ENCODE measurements around the gene PANX3.
"Not testable (repeated sequence)": the region's sequence is repeated elsewhere in the genome, so short reads cannot be mapped to it uniquely, and the experiment has no call there.

Gene PANX3

DNA sequence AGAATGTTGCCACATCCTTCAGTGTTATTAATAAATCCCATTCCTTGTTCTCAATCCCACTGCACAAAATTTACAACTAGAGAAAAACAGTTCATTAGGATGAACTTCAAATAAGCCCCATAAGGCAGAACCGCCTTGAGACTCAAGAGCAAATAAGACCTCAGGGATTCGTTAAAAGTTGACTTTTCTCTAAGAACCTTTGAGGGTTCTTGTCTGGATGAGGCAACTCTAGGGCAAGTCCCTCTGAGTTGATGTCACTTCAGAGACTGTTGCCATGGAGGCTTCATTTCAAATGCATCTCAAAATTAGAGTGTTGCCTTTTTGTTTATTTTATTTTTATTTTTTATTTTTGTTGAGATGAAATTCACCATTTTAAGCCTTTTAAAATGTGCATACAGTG lies 19.8 kb upstream of the PANX3 start:
- no peak for DNase-seq
- Histone ChIP-seq H3K36me3 (ENCODE audit: control insufficient read depth, insufficient read depth, low read length) (no peaks in the 10 kb centered on the region), H3K27me3 (replicated peaks; ENCODE audit: control insufficient read depth, insufficient read depth, low read length, poor library complexity, severe bottlenecking) (no peaks in the 10 kb centered on the region), H3K4me3 (ENCODE audit: insufficient read depth, low read depth, low read length, poor library complexity, severe bottlenecking) (no peak overlapping the region), H3K4me1 (ENCODE audit: control insufficient read depth, insufficient read depth, low read length, poor library complexity, severe bottlenecking) (no peaks in the 10 kb centered on the region), H3K27ac (ENCODE audit: insufficient read depth, low read length, poor library complexity, severe bottlenecking) (no peak overlapping the region), H3K9me3 (ENCODE audit: control insufficient read depth, low read length) (no peaks in the 10 kb centered on the region)

DNA sequence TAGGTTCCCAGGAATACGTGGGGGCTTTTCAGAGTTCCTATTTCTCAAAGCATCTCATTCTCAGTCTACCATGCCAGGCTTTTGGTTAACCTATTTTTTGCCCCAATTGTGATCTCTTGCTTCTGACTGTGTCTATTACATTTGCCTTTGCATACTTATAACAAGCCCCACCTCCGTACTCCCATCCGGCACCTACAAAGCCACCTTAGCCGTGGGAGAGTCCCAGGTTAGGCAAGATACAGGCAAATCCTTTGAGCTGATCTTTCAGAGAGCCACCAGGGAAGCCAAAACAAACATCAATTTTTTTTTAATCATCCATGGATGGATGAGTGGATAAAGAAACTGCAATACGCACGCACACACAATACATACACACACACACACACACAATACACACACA lies 18.6 kb upstream of the PANX3 start:
- Histone ChIP-seq H3K9me3 (ENCODE audit: control insufficient read depth, low read length) (no peaks in the 10 kb centered on the region), H3K4me1 (ENCODE audit: control insufficient read depth, insufficient read depth, low read length, poor library complexity, severe bottlenecking) (no peaks in the 10 kb centered on the region), H3K36me3 (ENCODE audit: control insufficient read depth, insufficient read depth, low read length) (no peaks in the 10 kb centered on the region), H3K27me3 (replicated peaks; ENCODE audit: control insufficient read depth, insufficient read depth, low read length, poor library complexity, severe bottlenecking) (no peaks in the 10 kb centered on the region), H3K27ac (ENCODE audit: insufficient read depth, low read length, poor library complexity, severe bottlenecking) (no peak overlapping the region), H3K4me3 (ENCODE audit: insufficient read depth, low read depth, low read length, poor library complexity, severe bottlenecking) (no peak overlapping the region)
- DNase-seq: no peak

DNA sequence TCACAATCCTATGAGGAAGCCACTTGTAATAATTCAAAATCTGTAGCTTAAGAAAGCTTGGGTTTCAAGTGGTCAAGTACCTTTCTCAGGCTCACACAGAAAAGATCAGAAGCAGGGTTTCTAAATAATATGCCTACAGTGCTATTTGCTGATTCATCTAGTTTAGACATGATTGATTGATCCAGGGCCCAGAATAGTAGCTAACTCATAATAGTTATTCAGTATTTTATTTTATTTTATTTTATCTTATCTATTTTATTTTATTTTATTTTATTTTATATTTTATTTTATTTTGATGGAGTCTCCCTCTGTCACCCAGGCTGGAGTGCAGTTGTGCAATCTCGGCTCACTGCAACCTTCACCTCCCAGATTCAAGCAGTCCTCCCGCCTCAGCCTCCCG lies 15.9 kb upstream of the PANX3 start:
- Histone ChIP-seq H3K9me3 (ENCODE audit: control insufficient read depth, low read length) (no peaks in the 10 kb centered on the region), H3K27me3 (replicated peaks; ENCODE audit: control insufficient read depth, insufficient read depth, low read length, poor library complexity, severe bottlenecking) (no peaks in the 10 kb centered on the region), H3K27ac (ENCODE audit: insufficient read depth, low read length, poor library complexity, severe bottlenecking) (no peak overlapping the region), H3K4me1 (ENCODE audit: control insufficient read depth, insufficient read depth, low read length, poor library complexity, severe bottlenecking) (no peaks in the 10 kb centered on the region), H3K36me3 (ENCODE audit: control insufficient read depth, insufficient read depth, low read length) (no peaks in the 10 kb centered on the region), H3K4me3 (ENCODE audit: insufficient read depth, low read depth, low read length, poor library complexity, severe bottlenecking) (no peak overlapping the region)
- DNase-seq: no peak

DNA sequence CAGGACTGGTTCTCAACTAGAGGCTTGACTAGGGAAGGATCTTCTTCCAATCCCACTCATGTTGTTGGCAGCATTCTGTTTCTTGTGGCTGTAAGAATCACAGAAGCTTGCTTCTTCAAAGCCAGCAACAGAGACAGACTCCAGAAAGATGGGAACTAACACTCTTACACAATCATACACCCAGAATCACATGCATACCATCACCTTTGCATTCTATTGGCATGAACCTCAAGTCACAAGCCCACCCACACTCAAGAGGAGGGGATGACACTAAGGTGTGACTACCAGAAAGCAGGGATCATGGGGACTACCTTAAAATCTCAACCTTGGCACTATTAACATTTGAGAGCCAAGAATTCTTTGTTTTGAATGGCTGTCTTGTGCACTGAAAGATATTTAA lies 13.6 kb upstream of the PANX3 start:
- no peak for DNase-seq
- Histone ChIP-seq H3K27me3 (replicated peaks; ENCODE audit: control insufficient read depth, insufficient read depth, low read length, poor library complexity, severe bottlenecking) (no peaks in the 10 kb centered on the region), H3K4me1 (ENCODE audit: control insufficient read depth, insufficient read depth, low read length, poor library complexity, severe bottlenecking) (no peaks in the 10 kb centered on the region), H3K4me3 (ENCODE audit: insufficient read depth, low read depth, low read length, poor library complexity, severe bottlenecking) (no peak overlapping the region), H3K36me3 (ENCODE audit: control insufficient read depth, insufficient read depth, low read length) (no peaks in the 10 kb centered on the region), H3K9me3 (ENCODE audit: control insufficient read depth, low read length) (no peaks in the 10 kb centered on the region), H3K27ac (ENCODE audit: insufficient read depth, low read length, poor library complexity, severe bottlenecking) (no peak overlapping the region)

DNA sequence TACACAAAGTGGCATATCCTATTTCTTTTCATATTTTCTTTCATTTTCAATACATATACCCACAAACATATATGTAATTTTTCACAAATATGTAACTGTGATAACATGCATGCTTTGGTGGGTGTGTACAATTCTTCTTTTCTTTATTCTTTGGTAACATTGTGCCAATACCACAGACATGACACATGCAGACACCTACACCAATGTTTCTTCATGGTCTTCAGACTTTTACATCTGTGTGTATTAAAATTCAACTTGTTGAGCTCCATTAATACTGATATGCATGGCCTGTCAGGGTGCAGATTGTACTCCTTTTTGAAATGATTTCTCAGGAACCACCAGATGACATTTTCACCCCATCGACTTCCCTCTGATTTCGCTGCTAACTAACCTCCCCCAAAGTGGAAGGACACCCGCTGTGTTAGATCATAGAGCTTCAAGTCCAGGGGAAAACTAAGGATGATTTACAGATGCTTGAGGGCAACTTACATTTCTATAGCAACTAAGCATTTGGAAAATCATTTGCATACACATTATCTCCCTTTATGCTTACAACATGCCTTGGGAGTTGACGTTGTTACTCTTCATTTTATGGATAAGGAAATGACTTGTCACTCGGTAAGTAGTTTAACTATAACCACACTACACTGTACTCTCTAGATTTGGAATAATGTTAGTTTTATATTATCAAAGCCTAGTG lies 10.5 kb upstream of the PANX3 start:
- DNase-seq: no peak
- Histone ChIP-seq H3K9me3 (ENCODE audit: control insufficient read depth, low read length) (no peaks in the 10 kb centered on the region), H3K4me3 (ENCODE audit: insufficient read depth, low read depth, low read length, poor library complexity, severe bottlenecking) (no peak overlapping the region), H3K27ac (ENCODE audit: insufficient read depth, low read length, poor library complexity, severe bottlenecking) (no peak overlapping the region), H3K36me3 (ENCODE audit: control insufficient read depth, insufficient read depth, low read length) (no peaks in the 10 kb centered on the region), H3K27me3 (replicated peaks; ENCODE audit: control insufficient read depth, insufficient read depth, low read length, poor library complexity, severe bottlenecking) (no peaks in the 10 kb centered on the region), H3K4me1 (ENCODE audit: control insufficient read depth, insufficient read depth, low read length, poor library complexity, severe bottlenecking) (no peaks in the 10 kb centered on the region)

DNA sequence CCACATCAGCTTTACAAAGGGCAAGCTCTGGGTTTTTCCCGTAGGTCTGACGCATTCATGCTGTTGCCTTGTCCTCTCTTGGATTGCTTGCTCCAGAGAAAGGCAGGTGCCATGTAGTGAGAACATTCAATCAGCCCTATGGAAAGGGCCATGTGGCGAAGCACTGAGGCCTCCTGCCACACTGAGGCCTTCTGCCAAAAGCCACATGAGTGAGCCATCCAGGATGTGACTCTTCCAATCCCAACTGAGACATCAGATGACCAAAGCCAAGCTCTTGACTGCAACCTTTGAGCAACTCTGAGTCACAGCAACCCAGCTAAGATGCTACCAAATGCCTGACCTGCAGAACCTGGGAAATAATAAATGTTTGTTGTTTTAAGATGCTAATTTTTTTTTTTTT lies 9.0 kb upstream of the PANX3 start:
- DNase-seq: no peak
- Histone ChIP-seq H3K27me3 (replicated peaks; ENCODE audit: control insufficient read depth, insufficient read depth, low read length, poor library complexity, severe bottlenecking) (no peaks in the 10 kb centered on the region), H3K4me1 (ENCODE audit: control insufficient read depth, insufficient read depth, low read length, poor library complexity, severe bottlenecking) (no peaks in the 10 kb centered on the region), H3K9me3 (ENCODE audit: control insufficient read depth, low read length) (no peaks in the 10 kb centered on the region), H3K36me3 (ENCODE audit: control insufficient read depth, insufficient read depth, low read length) (no peaks in the 10 kb centered on the region), H3K27ac (ENCODE audit: insufficient read depth, low read length, poor library complexity, severe bottlenecking) (no peak overlapping the region), H3K4me3 (ENCODE audit: insufficient read depth, low read depth, low read length, poor library complexity, severe bottlenecking) (no peak overlapping the region)

DNA sequence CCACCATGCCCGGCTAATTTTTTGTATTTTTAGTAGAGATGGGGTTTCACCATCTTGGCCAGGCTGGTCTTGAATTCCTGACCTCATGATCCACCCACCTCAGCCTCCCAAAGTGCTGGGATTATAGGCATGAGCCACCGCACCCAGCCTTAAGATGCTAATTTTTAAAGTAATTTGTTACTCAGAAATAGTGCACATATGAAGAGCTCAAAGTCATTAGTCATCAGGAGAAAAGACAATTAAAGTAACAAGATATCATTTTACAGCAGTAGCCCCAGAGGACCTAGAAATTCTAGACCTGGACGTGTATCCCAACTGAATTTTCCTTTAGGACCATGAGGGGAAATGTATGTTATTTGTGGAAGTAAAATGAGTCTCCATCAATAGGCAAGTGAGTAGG lies 8.5 kb upstream of the PANX3 start:
- not testable (repeated sequence) for H3K4me3 ChIP-seq (ENCODE audit: insufficient read depth, low read depth, low read length, poor library complexity, severe bottlenecking); H3K4me1 ChIP-seq (ENCODE audit: control insufficient read depth, insufficient read depth, low read length, poor library complexity, severe bottlenecking); DNase-seq; H3K27me3 ChIP-seq (replicated peaks; ENCODE audit: control insufficient read depth, insufficient read depth, low read length, poor library complexity, severe bottlenecking); H3K9me3 ChIP-seq (ENCODE audit: control insufficient read depth, low read length); H3K27ac ChIP-seq (ENCODE audit: insufficient read depth, low read length, poor library complexity, severe bottlenecking); H3K36me3 ChIP-seq (ENCODE audit: control insufficient read depth, insufficient read depth, low read length)

DNA sequence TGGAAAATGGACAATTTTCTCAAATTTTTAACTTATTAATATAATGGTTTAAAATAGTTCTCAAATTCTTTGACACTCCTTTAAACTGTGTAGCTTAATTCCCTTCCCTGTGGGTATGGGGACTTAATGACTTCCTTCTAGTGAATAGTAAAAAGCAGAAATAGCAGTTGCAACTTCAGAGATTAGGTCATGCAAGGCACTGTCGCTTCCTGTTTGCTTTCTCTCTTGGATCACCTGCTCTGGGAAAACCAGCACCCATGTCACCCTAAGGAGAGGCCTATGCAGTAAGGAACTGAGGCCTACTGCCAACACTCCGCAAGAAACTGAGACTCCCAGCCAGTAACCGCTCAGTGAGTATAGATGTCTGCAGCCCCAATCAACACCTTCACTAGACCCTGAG lies 5.5 kb upstream of the PANX3 start:
- Histone ChIP-seq H3K4me3 (ENCODE audit: insufficient read depth, low read depth, low read length, poor library complexity, severe bottlenecking) (no peak overlapping the region), H3K27ac (ENCODE audit: insufficient read depth, low read length, poor library complexity, severe bottlenecking) (no peak overlapping the region), H3K27me3 (replicated peaks; ENCODE audit: control insufficient read depth, insufficient read depth, low read length, poor library complexity, severe bottlenecking) (no peaks in the 10 kb centered on the region), H3K4me1 (ENCODE audit: control insufficient read depth, insufficient read depth, low read length, poor library complexity, severe bottlenecking) (no peaks in the 10 kb centered on the region), H3K9me3 (ENCODE audit: control insufficient read depth, low read length) (no peaks in the 10 kb centered on the region), H3K36me3 (ENCODE audit: control insufficient read depth, insufficient read depth, low read length) (no peaks in the 10 kb centered on the region)
- no peak for DNase-seq

DNA sequence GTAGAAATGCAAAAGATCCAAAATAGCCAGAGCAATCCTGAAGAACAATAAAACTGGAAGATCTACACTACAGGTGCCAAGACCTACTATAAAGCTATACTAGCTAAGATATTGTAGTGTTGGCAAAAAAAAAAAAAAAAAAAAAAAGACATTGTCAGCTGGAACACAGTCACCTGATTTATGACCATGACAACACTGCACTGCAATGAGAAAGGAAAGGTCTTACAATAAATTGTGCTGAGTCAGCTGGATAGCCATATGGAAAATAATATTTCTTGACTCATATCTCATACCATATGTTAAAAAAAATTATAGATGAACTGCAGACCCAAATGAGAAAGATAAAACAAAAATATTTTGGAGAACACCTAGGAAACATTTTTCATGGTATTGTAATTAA lies 3.1 kb upstream of the PANX3 start:
- no peak for DNase-seq
- Histone ChIP-seq H3K4me3 (ENCODE audit: insufficient read depth, low read depth, low read length, poor library complexity, severe bottlenecking) (no peak overlapping the region), H3K27me3 (replicated peaks; ENCODE audit: control insufficient read depth, insufficient read depth, low read length, poor library complexity, severe bottlenecking) (no peaks in the 10 kb centered on the region), H3K36me3 (ENCODE audit: control insufficient read depth, insufficient read depth, low read length) (no peaks in the 10 kb centered on the region), H3K27ac (ENCODE audit: insufficient read depth, low read length, poor library complexity, severe bottlenecking) (no peak overlapping the region), H3K4me1 (ENCODE audit: control insufficient read depth, insufficient read depth, low read length, poor library complexity, severe bottlenecking) (no peaks in the 10 kb centered on the region), H3K9me3 (ENCODE audit: control insufficient read depth, low read length) (no peaks in the 10 kb centered on the region)

DNA sequence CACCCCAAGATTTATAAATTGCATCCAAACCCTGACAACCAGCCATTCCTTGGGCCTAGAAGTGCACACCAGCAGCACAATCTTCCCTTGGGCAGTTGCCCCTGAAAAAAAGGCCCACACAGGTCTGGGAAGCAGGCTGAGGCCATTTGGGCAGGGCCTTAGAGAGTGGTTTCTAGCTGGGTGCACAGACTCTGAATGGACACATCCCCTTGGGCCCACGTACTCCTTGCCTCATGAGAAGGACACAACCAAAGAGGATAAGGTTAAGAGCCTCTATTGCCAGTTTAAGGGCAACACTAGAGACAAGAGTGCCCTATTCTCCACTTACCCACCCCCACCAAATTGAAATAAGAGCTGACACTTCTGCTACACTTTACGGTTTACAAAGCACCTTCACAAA lies 933 bp upstream of the PANX3 start:
- Histone ChIP-seq H3K9me3 (ENCODE audit: control insufficient read depth, low read length) (no peaks in the 10 kb centered on the region), H3K4me1 (ENCODE audit: control insufficient read depth, insufficient read depth, low read length, poor library complexity, severe bottlenecking) (no peaks in the 10 kb centered on the region), H3K27me3 (replicated peaks; ENCODE audit: control insufficient read depth, insufficient read depth, low read length, poor library complexity, severe bottlenecking) (no peaks in the 10 kb centered on the region), H3K27ac (ENCODE audit: insufficient read depth, low read length, poor library complexity, severe bottlenecking) (no peak overlapping the region), H3K36me3 (ENCODE audit: control insufficient read depth, insufficient read depth, low read length) (no peaks in the 10 kb centered on the region), H3K4me3 (ENCODE audit: insufficient read depth, low read depth, low read length, poor library complexity, severe bottlenecking) (no peak overlapping the region)
- no peak for DNase-seq

Data from effector memory CD4-positive, alpha-beta T cell (primary cell).